Mucosa of descending colon (tissue), 3 donors: ENCODE data around the gene RAB44. TPM values are rescaled to one million over a fixed set of nuclear protein-coding genes. Genes with fewer than 3 reads are reported as not detected.
A peak's percentile ranks its signal among the peaks of the same experiment; 100 is the strongest.
"Not testable (repeated sequence)": the region's sequence is repeated elsewhere in the genome, so short reads cannot be mapped to it uniquely, and the experiment has no call there.

Source experiments
- ATAC-seq: fragments of 200-7000 bp; cut with Tn5 transposase; one replicate; pipeline ENCODE4 v1.9.1; 2020; ENCODE audit warnings: mild to moderate bottlenecking, moderate library complexity
- DNase-seq, 3 donors: peaks; one replicate each; pipeline ENCODE4 v3.0.0-alpha.2; 2020
- H3K36me3 ChIP-seq: fragments of 200-600 bp; one replicate; pipeline ENCODE4 v1.8.0; 2021; ENCODE audit warnings: low read depth, mild to moderate bottlenecking
- H3K4me1 ChIP-seq: fragments of 200-600 bp; one replicate; pipeline ENCODE4 v1.8.0; 2021; ENCODE audit warnings: low read depth, mild to moderate bottlenecking
- H3K4me3 ChIP-seq: fragments of 200-600 bp; one replicate; pipeline ENCODE4 v1.8.0; 2021; ENCODE audit warnings: mild to moderate bottlenecking
- H3K9me3 ChIP-seq: fragments of 200-600 bp; one replicate; pipeline ENCODE4 v1.8.0; 2021; ENCODE audit warnings: mild to moderate bottlenecking
- intact Hi-C, 2 donors: fragments of 100-400 bp; cut with DNase I in 1 of 2; cut with micrococcal nuclease in 1 of 2; formaldehyde crosslinking; loops; one replicate each; pipeline versions ENCODE4 v1.11.0 to v1.11.1; 2022; cut with DNase I, micrococcal nuclease
- total RNA-seq, 3 donors: library from RNA; stranded (reverse); fragmentation: NEBNext Ultra II Directional in 2 of 3; extraction: Animal tissue kit (Norgen Biotek cat#: 25700) in 2 of 3; gene quantifications; one replicate each; pipeline versions ENCODE4 v1.2.1 to v1.2.4, GENCODE V29; 2021 to 2023
- TF ChIP-seq, protein P1 (sequence below): fragments of 200-600 bp; IDR thresholded peaks from one replicate; pipeline ENCODE4 v1.8.0; 2022; ENCODE audit warnings: antibody characterized with exemption, mild to moderate bottlenecking
- donor health status: DM: no; HTN: no; CAD: no; lungs with moderate emphysema.
- donor health status: DM: no; HTN: no; CAD: no.
- donor health status: DM: no; HTN: yes; CAD: no.

Gene RAB44
- total RNA-seq, 3 donors from 2014 or later, result 0.32 to 0.53 (median 0.32) TPM

GRCh38 chr6:36722879-36723278, 25.3 kb downstream of the RAB44 start:
- H3K36me3 ChIP-seq, result no peaks in the 10 kb centered on the region
- no peaks in the 10 kb centered on the region for H3K9me3 ChIP-seq
- intact Hi-C loops, result no loop called here
- no peak overlapping the region for H3K4me3 ChIP-seq
- DNase-seq (no peak), ATAC-seq (no peak)
- TF ChIP-seq, protein P1, sequence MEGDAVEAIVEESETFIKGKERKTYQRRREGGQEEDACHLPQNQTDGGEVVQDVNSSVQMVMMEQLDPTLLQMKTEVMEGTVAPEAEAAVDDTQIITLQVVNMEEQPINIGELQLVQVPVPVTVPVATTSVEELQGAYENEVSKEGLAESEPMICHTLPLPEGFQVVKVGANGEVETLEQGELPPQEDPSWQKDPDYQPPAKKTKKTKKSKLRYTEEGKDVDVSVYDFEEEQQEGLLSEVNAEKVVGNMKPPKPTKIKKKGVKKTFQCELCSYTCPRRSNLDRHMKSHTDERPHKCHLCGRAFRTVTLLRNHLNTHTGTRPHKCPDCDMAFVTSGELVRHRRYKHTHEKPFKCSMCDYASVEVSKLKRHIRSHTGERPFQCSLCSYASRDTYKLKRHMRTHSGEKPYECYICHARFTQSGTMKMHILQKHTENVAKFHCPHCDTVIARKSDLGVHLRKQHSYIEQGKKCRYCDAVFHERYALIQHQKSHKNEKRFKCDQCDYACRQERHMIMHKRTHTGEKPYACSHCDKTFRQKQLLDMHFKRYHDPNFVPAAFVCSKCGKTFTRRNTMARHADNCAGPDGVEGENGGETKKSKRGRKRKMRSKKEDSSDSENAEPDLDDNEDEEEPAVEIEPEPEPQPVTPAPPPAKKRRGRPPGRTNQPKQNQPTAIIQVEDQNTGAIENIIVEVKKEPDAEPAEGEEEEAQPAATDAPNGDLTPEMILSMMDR, result no peak
- no peaks in the 10 kb centered on the region for H3K4me1 ChIP-seq

DNA sequence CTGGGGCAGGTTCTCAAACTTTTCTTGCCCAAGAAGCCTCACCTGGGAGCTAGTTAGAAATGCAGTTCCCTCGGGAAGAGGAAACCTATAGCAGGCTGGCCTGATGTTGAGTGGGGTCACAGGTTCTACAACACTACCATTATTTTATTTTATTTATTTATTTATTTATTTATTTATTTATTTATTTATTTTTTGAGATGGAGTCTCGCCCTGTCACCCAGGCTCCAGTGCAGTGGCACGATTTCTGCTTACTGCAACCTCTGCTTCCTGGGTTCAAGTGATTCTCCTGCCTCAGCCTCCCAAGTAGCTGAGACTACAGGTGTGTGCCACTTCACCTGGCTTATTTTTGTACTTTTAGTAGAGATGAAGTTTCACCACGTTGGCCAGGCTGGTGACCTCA, 26.4 kb downstream of the RAB44 start:
- intact Hi-C loops, H3K9me3 ChIP-seq, H3K36me3 ChIP-seq, H3K4me3 ChIP-seq, H3K4me1 ChIP-seq, ATAC-seq: not testable (repeated sequence)
- peak in 1 of 3 donors; percentile 7 for DNase-seq

- ATAC-seq, result peak; percentile 85
- no peaks in the 10 kb centered on the region for H3K9me3 ChIP-seq
- intact Hi-C loops, result no loop called here
- no peaks in the 10 kb centered on the region for H3K4me1 ChIP-seq
- TF ChIP-seq, protein P1, result peak; percentile 43
- no peaks in the 10 kb centered on the region for H3K36me3 ChIP-seq
- H3K4me3 ChIP-seq, result no peak overlapping the region
- peak in 2 of 3 donors; percentile 86 to 96 for DNase-seq
Measured at GRCh38 chr6:36724514-36725390, 27.1 kb downstream of the RAB44 start.

DNA sequence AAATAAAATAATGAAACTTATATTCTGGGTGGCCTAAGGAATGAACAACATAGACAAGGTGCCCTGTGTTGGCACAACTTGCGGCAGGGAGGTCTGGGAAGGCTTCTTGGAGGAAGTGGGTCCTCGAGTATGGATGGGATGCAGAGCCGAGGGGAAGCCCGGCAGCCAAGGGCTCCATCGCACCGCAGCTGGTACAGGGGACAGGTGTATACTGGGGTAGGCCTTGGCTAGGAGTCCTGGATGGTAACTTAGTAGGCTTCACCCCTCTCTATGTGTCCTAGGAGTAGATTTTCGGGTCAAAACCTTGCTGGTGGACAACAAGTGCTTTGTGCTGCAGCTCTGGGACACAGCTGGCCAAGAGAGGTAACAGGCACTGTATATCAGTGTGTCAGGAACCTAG, 28.0 kb downstream of the RAB44 start:
- DNase-seq, result no peak
- Histone ChIP-seq H3K4me1 (no peaks in the 10 kb centered on the region), H3K36me3 (no peaks in the 10 kb centered on the region), H3K9me3 (no peaks in the 10 kb centered on the region), H3K4me3 (no peak overlapping the region)
- TF ChIP-seq, protein P1, result no peak
- intact Hi-C loops, result no loop called here
- ATAC-seq, result no peak

GRCh38 chr6:36727505-36728021, 29.9 kb downstream of the RAB44 start:
- TF ChIP-seq, protein P1, result no peak
- intact Hi-C loops, result no loop called here
- H3K4me1 ChIP-seq, result no peaks in the 10 kb centered on the region
- DNase-seq, result no peak
- H3K36me3 ChIP-seq, result no peaks in the 10 kb centered on the region
- no peaks in the 10 kb centered on the region for H3K9me3 ChIP-seq
- peak; percentile 40 for ATAC-seq
- H3K4me3 ChIP-seq, result no peak overlapping the region
